ENCODE data around the gene RRAS.
"Not testable (repeated sequence)": the region's sequence is repeated elsewhere in the genome, so short reads cannot be mapped to it uniquely, and the experiment has no call there.

The RRAS gene

DNA sequence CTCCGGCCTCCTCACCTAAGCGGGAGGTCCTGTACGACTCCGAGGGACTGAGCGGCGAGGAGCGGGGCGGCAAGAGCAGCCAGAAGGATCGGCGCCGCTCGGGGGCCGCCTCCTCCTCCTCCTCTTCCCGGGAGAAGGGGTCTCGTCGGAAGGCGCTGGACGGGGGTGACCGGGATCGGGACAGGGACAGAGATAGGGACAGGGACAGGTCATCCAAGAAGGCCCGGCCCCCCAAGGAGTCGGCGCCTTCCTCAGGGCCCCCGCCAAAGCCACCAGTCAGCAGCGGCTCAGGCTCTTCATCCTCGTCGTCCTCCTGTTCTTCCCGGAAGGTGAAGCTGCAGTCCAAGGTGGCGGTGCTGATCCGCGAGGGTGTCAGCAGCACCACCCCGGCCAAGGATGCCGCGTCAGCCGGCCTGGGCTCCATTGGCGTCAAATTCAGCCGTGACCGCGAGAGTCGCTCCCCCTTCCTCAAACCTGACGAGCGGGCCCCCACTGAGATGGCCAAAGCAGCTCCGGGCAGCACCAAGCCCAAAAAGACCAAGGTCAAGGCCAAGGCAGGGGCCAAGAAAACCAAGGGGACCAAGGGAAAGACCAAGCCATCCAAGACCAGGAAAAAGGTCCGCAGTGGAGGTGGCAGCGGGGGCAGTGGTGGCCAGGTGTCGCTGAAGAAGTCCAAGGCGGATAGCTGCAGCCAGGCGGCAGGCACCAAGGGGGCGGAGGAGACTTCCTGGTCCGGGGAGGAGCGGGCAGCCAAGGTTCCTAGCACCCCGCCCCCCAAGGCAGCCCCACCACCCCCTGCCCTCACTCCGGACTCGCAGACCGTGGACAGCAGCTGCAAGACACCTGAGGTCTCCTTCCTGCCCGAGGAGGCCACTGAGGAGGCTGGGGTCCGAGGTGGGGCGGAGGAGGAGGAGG, 12.9 kb upstream of the RRAS start:
- DNase-seq, result no peak

DNA sequence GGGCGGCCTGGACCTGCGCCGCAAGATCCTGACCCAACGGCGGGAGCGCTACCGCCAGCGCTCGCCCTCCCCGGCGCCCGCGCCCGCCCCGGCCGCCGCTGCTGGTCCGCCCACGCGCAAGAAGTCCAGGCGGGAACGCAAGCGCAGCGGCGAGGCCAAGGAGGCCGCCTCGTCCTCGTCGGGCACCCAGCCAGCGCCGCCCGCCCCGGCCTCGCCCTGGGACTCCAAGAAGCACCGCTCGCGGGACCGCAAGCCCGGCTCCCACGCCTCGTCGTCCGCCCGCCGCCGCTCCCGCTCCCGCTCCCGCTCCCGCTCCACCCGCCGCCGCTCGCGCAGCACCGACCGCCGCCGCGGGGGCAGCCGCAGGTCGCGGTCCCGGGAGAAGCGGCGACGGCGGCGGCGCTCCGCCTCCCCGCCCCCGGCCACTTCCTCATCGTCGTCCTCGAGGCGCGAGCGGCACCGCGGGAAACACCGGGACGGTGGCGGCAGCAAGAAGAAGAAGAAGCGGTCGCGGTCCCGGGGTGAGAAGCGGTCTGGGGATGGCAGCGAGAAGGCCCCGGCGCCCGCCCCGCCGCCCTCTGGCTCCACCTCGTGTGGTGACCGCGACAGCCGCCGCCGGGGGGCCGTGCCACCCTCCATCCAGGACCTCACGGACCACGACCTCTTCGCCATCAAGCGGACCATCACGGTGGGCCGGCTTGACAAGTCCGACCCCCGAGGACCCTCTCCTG, 12.0 kb upstream of the RRAS start:
- DNase-seq, result no peak

GRCh38 chr19:49651029-49651819, 11.3 kb upstream of the RRAS start:
- no peak for DNase-seq

GRCh38 chr19:49646586-49646985, 6.6 kb upstream of the RRAS start:
- DNase-seq, result no peak

- DNase-seq, result no peak
Measured at GRCh38 chr19:49645995-49646394, 6.1 kb upstream of the RRAS start.

DNA sequence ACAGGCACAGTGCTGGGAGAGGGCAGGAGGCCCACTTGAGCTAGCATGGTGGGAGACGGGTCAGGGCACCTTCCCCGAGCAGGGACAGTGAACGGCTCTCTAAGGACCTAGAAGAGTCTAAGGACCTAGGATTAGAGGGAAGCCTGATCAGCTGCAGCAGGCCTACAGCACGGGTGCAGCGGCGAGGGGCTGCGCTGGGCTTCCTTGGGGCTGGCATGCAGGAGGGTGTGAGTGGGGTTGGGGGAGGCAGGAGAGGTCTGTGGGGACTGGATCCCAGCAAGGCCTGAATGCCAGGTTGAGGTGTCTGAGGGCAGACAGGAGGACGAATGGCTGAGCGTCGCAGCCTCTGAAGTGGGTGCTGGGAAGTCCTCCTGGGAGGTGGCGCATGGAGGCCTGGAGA, 5.6 kb upstream of the RRAS start:
- DNase-seq, result no peak

- no peak for DNase-seq
Measured at GRCh38 chr19:49643466-49643865, 3.5 kb upstream of the RRAS start.

DNA sequence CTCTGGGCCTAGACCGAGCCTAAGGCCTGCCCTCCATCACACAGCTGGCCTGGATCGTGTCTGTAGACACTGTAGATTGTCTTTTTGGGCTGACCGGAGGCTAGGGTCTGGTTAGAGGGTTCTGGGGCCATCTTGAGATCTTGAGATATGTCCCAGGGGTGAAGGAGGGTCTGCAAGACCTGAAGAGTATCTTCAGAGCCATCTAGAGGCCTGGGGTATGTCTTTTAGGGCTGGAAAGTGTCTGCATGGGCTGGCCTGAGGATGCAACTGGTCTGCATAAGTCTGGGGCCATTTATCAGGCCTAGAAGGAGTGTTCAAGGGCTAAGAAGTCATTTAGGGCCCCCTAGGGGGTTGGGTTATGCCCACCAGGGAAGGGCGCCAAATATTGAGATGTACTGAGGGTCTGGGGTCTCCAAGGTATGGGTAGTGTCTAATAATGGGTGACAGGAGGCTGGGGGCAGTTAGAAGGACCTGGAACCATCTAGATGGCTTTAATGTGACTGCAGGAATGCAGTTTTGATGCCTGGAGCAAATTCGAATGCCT, 2.6 kb upstream of the RRAS start:
- DNase-seq, result peak; percentile 15

DNA sequence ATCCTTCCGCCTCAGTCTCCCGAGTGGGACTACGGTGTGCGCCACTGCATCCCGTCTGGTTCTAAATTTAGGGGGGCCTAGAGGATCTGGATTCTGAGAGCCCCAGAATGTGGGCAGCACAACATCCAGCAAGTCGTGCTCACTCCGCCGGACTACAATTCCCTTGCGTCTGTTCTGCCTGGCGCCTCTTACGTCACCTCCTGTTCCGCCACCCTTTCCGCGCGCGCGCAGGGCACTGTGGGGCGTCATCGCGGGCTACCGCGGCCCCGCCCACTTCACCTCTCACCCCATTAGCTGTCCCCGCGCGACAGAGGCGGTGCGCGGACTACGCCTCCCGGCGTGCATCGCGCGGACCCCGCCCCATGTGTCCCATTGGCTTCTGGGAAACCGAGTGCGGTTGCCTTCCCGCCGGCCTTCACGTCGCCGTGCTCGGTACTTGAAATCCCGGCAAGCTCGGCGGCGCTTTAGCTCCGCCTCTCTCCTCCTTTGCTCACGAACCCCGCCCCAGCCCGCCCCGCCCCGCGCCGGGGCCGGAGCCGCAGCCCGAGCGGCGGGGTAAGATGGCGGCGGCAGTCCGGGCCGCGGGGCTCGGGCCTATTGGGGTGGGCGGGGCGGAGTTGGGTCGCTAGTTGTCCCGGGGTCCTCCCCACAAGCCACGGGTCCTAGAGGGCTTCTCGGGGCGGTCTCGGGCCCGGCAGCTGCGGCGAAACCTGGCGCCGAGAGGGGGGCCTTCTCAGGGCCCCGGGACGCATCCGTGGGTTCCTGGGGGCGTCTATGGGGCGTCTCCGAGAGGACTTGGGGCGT, 1.9 kb upstream of the RRAS start, which contains the start of gene SCAF1:
Gene SCAF1, plus strand, starts transcription at position 522 of the 804 bp plus-strand sequence. CDS start 2,818 bp downstream, outside the sequence.
- peak; percentile 99 for DNase-seq

- no peak for DNase-seq
Measured at GRCh38 chr19:49639401-49640112, 386 bp downstream of the RRAS start.

GRCh38 chr19:49637821-49638738, 1.9 kb downstream of the RRAS start:
- DNase-seq, result no peak

GRCh38 chr19:49636233-49636932, 3.6 kb downstream of the RRAS start:
- DNase-seq, result no peak

- peak; percentile 22 for DNase-seq
Measured at GRCh38 chr19:49635530-49636232, 4.3 kb downstream of the RRAS start.

DNA sequence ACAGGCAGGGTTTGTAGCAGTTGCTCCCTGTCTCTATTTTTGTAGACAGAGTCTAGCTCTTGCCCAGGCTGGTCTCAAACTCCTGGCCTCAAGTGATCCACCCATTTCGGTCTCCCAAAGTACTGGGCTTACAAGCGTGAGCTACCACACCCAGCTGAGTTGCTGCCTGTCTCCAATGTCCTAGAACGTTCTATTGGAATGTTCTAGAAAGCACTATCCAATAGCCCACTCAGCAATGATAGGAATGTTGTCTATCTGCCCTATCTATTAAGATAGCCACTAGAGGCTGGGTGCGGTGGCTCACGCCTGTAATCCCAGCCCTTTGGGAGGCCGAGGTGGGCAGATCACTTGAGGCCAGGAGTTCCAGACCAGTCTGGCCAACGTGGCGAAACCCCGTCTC, 6.7 kb downstream of the RRAS start:
- not testable (repeated sequence) for DNase-seq

GRCh38 chr19:49632576-49632975, 7.4 kb downstream of the RRAS start:
- DNase-seq, result no peak

GRCh38 chr19:49631610-49632192, 8.2 kb downstream of the RRAS start:
- no peak for DNase-seq

- DNase-seq, result no peak
Measured at GRCh38 chr19:49631014-49631588, 8.8 kb downstream of the RRAS start.

DNA sequence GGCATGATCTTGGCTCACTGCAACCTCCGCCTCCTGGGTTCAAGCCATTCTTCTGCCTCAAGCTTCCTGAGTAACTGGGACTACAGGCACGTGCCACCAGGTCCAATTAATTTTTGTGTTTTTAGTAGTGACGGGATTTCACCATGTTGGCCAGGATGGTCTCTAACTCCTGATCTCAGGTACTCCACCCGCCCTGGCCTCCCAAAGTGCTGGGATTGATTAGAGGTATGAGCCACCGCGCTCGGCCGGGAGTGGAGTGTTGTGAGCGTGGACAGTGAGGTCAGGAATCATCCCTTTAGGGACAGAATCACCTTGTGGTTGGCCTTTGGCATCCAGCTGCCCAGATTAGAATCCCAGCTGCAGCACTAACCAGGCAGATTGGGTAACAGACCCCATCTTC, 10.3 kb downstream of the RRAS start:
- DNase-seq, result no peak

Data from NCI-H2171 (cell line).